Gastroesophageal sphincter (tissue), 4 donors: ENCODE results near the gene UGP2. TPM values are rescaled to one million over a fixed set of nuclear protein-coding genes. Genes with fewer than 3 reads are reported as not detected.
"Not testable (repeated sequence)": the region's sequence is repeated elsewhere in the genome, so short reads cannot be mapped to it uniquely, and the experiment has no call there.

Experiments
- ATAC-seq: fragments of 150-250 bp; one replicate; pipeline ENCODE4 v1.9.1; 2016; ENCODE audit warnings: mild to moderate bottlenecking, moderate library complexity
- H3K27ac ChIP-seq, 4 donors: fragments of 200-600 bp; sonication (generic) in 3 of 4; 1 replicate in 3 of 4; 2 replicates in 1 of 4; pipeline ENCODE4 v1.5.1; 2016 to 2019
- H3K27me3 ChIP-seq: fragments of 200-600 bp; sonication (generic); one replicate; pipeline ENCODE4 v1.5.1; 2019
- H3K36me3 ChIP-seq, 2 donors: fragments of 200-600 bp; sonication (generic); one replicate each; pipeline ENCODE4 v1.5.1; 2019; ENCODE audit warnings: control low read depth in 1 of 2
- H3K4me1 ChIP-seq, 3 donors: fragments of 200-600 bp; sonication (generic); 1 replicate in 2 of 3; 2 replicates in 1 of 3; pipeline ENCODE4 v1.5.1; 2016 to 2019; ENCODE audit warnings: control low read depth in 2 of 3
- H3K4me3 ChIP-seq, 2 donors: fragments of 200-600 bp; sonication (generic); one replicate each; pipeline ENCODE4 v1.5.1; 2019; ENCODE audit warnings: mild to moderate bottlenecking in 1 of 2, moderate library complexity in 1 of 2
- H3K9me3 ChIP-seq, 3 donors: fragments of 200-600 bp; sonication (generic); one replicate each; pipeline ENCODE4 v1.5.1; 2017 to 2019; ENCODE audit warnings: control low read depth in 2 of 3
- EP300 ChIP-seq: sonication (generic); formaldehyde crosslinking; IDR thresholded peaks from one replicate; pipeline ENCODE4 v1.6.1; 2017; ENCODE audit warnings: antibody characterized with exemption, mild to moderate bottlenecking
- POLR2A ChIP-seq, 2 donors: fragments of 450-650 bp; IDR thresholded peaks; one replicate each; pipeline ENCODE4 v1.6.1; 2017; ENCODE audit warnings: antibody characterized with exemption in 2 of 2, mild to moderate bottlenecking in 2 of 2, moderate library complexity in 1 of 2
- POLR2AphosphoS5 ChIP-seq: sonication (generic); formaldehyde crosslinking; IDR thresholded peaks from one replicate; pipeline ENCODE4 v1.6.1; 2017; ENCODE audit warnings: antibody characterized with exemption
- WGBS, 2 donors: methylation state at CpG; one replicate each; pipeline ENCODE4 v1.1.5; 2018; ENCODE audit warnings: low coverage in 1 of 2; 5-methylcytosine and 5-hydroxymethylcytosine counted together
- total RNA-seq, 4 donors: library from RNA; depleted of rRNA; stranded (reverse); fragments of >200 nt; gene quantifications; one replicate each; pipeline ENCODE4 v1.1.0, GENCODE V29; 2016
- TF ChIP-seq, protein P1 (sequence below), 4 experiments: fragments of 200-600 bp in 2 of 4; fragments of 450-650 bp in 2 of 4; sonication (generic) in 1 of 4; IDR thresholded peaks; one replicate each; pipeline ENCODE4 v1.5.1; 2017 to 2019; ENCODE audit warnings: antibody characterized with exemption in 4 of 4, mild to moderate bottlenecking in 2 of 4, moderate library complexity in 2 of 4

UGP2 gene
- total RNA-seq, 4 donors from 2014 or later: 151 to 222 (median 164) TPM

DNA sequence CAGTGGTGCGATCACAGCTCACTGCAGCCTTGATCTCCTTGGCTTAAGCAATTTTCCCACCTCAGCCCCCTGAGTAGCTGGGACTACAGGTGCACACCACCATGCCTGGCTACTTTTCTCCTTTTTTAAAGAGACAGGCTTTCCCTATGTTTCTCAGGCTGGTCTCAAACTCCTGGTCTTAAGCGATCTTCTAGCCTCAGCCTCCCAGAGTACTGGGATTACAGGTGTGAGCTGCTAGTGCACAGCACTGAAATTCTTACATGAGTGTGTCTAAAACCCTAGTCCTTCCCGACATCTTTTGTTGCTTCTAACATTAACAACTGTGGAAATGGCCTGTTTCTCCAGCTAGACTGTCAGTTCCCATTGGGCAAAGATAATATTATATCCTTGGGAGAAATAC lies 2.9 kb downstream of the UGP2 start:
- H3K27me3 ChIP-seq: no peaks in the 10 kb centered on the region
- WGBS, 2 donors: 88 to 94% methylated on average over 2 of the region's 3 CpGs
- TF ChIP-seq, protein P1, sequence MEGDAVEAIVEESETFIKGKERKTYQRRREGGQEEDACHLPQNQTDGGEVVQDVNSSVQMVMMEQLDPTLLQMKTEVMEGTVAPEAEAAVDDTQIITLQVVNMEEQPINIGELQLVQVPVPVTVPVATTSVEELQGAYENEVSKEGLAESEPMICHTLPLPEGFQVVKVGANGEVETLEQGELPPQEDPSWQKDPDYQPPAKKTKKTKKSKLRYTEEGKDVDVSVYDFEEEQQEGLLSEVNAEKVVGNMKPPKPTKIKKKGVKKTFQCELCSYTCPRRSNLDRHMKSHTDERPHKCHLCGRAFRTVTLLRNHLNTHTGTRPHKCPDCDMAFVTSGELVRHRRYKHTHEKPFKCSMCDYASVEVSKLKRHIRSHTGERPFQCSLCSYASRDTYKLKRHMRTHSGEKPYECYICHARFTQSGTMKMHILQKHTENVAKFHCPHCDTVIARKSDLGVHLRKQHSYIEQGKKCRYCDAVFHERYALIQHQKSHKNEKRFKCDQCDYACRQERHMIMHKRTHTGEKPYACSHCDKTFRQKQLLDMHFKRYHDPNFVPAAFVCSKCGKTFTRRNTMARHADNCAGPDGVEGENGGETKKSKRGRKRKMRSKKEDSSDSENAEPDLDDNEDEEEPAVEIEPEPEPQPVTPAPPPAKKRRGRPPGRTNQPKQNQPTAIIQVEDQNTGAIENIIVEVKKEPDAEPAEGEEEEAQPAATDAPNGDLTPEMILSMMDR (IDR thresholded peaks at IDR 0.05): no peak
- no peak for TF ChIP-seq POLR2AphosphoS5
- TF ChIP-seq EP300: no peak
- no peak for TF ChIP-seq POLR2A (IDR thresholded peaks at IDR 0.05)
- H3K9me3 ChIP-seq: no peaks in the 10 kb centered on the region
- no peaks in the 10 kb centered on the region for H3K36me3 ChIP-seq
- peak overlapping the region in 1 of 2 donors; percentile 10 for H3K4me3 ChIP-seq
- peaks cover 8 to 69% (median 15%) of the 10 kb centered on the region in 3 donors for H3K4me1 ChIP-seq
- no peak overlapping the region for H3K27ac ChIP-seq
- ATAC-seq: no peak

DNA sequence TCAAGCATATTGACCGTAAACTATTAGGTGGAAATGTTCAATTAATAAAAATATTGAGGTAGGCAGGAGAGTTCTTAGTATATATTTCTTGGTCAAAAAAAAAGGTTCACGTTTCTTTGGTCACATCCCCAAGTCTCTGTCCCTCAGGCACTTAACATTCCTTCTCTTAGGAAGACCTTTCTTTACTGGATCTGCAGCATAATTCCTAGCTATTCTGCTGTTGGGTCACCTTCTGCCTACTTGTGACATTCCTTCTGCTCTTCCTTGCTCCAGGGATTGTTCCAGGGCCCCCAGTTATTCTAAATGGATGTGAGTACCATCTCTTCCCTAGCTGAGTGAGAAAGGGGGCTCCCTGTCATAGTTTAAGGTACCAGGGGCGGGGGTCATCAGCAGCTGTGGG lies 4.2 kb downstream of the UGP2 start:
- H3K27me3 ChIP-seq: no peaks in the 10 kb centered on the region
- peaks cover 13 to 72% (median 17%) of the 10 kb centered on the region in 3 donors for H3K4me1 ChIP-seq
- WGBS, 2 donors: 66 to 92% methylated on average over 2 to 3 of the region's 3 CpGs
- TF ChIP-seq POLR2A (IDR thresholded peaks at IDR 0.05): no peak
- TF ChIP-seq POLR2AphosphoS5: no peak
- TF ChIP-seq, protein P1 (IDR thresholded peaks at IDR 0.05): no peak
- no peak for TF ChIP-seq EP300
- no peaks in the 10 kb centered on the region for H3K36me3 ChIP-seq
- ATAC-seq: no peak
- H3K4me3 ChIP-seq: no peak overlapping the region
- peak overlapping the region in 3 of 4 donors; percentile 6 to 39 (median 7) for H3K27ac ChIP-seq
- no peaks in the 10 kb centered on the region for H3K9me3 ChIP-seq

GRCh38 chr2:63846487-63846886 lies 4.8 kb downstream of the UGP2 start:
- no peak overlapping the region for H3K4me3 ChIP-seq
- ATAC-seq: no peak
- no peaks in the 10 kb centered on the region for H3K9me3 ChIP-seq
- no peaks in the 10 kb centered on the region for H3K36me3 ChIP-seq
- WGBS, 2 donors: 8 to 14% methylated on average over 1 of the region's 1 CpG
- TF ChIP-seq EP300: no peak
- TF ChIP-seq POLR2AphosphoS5: no peak
- TF ChIP-seq, protein P1 (IDR thresholded peaks at IDR 0.05): no peak
- TF ChIP-seq POLR2A (IDR thresholded peaks at IDR 0.05): no peak
- H3K4me1 ChIP-seq: peaks cover 13 to 76% (median 17%) of the 10 kb centered on the region in 3 donors
- no peaks in the 10 kb centered on the region for H3K27me3 ChIP-seq
- peak overlapping the region in 3 of 4 donors; percentile 6 to 39 (median 7) for H3K27ac ChIP-seq

- 96% methylated on average over 3 of the region's 4 CpGs; no CpG with 5 or more reads in 1 of the 2 donors for WGBS, 2 donors
- ATAC-seq, H3K36me3 ChIP-seq, H3K4me3 ChIP-seq, H3K27ac ChIP-seq, H3K9me3 ChIP-seq, H3K27me3 ChIP-seq: not testable (repeated sequence)
- peaks cover 13 to 75% (median 22%) of the 10 kb centered on the region in 3 donors for H3K4me1 ChIP-seq
These were observed 5.9 kb downstream of the UGP2 start for GRCh38 chr2:63847571-63847970.

- H3K27ac ChIP-seq: peak overlapping the region in 1 of 4 donors; percentile 11
These were observed 7.9 kb downstream of the UGP2 start for GRCh38 chr2:63849381-63850203.

More at GRCh38 chr2:63849381-63850203, 7.9 kb downstream of the UGP2 start:
- no peak overlapping the region for H3K4me3 ChIP-seq
- TF ChIP-seq, protein P1 (IDR thresholded peaks at IDR 0.05): no peak
- TF ChIP-seq POLR2A (IDR thresholded peaks at IDR 0.05) (no peak), POLR2AphosphoS5 (no peak)
- peaks cover 18 to 72% (median 37%) of the 10 kb centered on the region in 3 donors for H3K4me1 ChIP-seq
- no peaks in the 10 kb centered on the region for H3K9me3 ChIP-seq
- H3K27me3 ChIP-seq: no peaks in the 10 kb centered on the region
- no peak for ATAC-seq
- WGBS, 2 donors: 43 to 59% methylated on average over 7 of the region's 7 CpGs
- no peaks in the 10 kb centered on the region for H3K36me3 ChIP-seq
